ENCODE measurements around the gene PCDHA1. TPM values are rescaled to one million over a fixed set of nuclear protein-coding genes. Genes with fewer than 3 reads are reported as not detected.
A peak's percentile ranks its signal among the peaks of the same experiment; 100 is the strongest.

The PCDHA1 gene
- total RNA-seq, 1 donor from 2014 or later, result not detected

DNA sequence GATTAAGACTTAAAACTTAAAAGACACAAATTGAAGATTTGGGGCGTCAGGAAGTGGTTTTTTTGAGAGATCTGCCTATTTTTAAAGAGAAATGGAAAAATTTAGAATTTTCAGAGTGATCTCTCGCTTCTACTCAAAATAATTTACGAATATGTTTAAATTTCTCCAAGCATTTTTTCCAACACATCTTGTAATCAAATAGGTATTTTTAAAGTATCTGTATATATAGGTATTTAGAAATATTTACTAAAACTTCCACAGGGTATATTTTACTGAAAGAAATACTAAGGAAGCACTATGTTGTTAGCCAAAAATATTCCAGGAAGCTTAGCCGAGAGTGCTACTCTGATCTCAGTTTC is 255.5 kb downstream of the PCDHA1 start:
- Mint-ChIP-seq H3K9me3 (ENCODE audit: low read depth) (no peaks in the 10 kb centered on the region), H3K4me3 (ENCODE audit: unreplicated experiment) (no peak overlapping the region), H3K36me3 (ENCODE audit: low read depth) (no peaks in the 10 kb centered on the region), H3K27me3 (ENCODE audit: low read depth) (peaks cover 16% of the 10 kb centered on the region), H3K27ac (ENCODE audit: unreplicated experiment) (no peak overlapping the region), H3K4me1 (ENCODE audit: low read depth) (no peaks in the 10 kb centered on the region)
- TF ChIP-seq, protein P1, sequence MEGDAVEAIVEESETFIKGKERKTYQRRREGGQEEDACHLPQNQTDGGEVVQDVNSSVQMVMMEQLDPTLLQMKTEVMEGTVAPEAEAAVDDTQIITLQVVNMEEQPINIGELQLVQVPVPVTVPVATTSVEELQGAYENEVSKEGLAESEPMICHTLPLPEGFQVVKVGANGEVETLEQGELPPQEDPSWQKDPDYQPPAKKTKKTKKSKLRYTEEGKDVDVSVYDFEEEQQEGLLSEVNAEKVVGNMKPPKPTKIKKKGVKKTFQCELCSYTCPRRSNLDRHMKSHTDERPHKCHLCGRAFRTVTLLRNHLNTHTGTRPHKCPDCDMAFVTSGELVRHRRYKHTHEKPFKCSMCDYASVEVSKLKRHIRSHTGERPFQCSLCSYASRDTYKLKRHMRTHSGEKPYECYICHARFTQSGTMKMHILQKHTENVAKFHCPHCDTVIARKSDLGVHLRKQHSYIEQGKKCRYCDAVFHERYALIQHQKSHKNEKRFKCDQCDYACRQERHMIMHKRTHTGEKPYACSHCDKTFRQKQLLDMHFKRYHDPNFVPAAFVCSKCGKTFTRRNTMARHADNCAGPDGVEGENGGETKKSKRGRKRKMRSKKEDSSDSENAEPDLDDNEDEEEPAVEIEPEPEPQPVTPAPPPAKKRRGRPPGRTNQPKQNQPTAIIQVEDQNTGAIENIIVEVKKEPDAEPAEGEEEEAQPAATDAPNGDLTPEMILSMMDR (IDR thresholded peaks at IDR 0.05), result peak; percentile 54
- no peak for DNase-seq (ENCODE audit: low spot score)

DNA sequence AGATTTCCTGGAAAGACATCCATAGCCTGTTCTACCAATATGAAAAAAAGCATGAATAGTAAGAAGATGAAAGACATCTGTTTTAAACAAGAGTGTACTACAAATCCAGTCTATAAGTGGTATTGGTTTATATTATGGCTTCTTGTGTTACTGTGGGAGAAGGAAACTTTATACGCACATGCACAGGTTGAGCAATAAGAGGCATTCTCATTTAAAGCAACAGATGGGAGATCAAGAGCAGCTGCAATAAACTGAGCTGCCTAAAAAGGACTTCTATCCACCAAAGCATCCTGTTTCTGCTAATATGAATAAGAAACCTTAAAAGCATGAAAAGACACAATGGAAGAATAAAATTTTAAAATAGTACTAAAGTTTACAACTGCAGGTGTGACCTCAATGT is 256.6 kb downstream of the PCDHA1 start:
- H3K36me3 Mint-ChIP-seq (ENCODE audit: low read depth), result no peaks in the 10 kb centered on the region
- no peak for DNase-seq (ENCODE audit: low spot score)
- no peak overlapping the region for H3K4me3 Mint-ChIP-seq (ENCODE audit: unreplicated experiment)
- peaks cover 21% of the 10 kb centered on the region for H3K27me3 Mint-ChIP-seq (ENCODE audit: low read depth)
- H3K27ac Mint-ChIP-seq (ENCODE audit: unreplicated experiment), result no peak overlapping the region
- TF ChIP-seq, protein P1 (IDR thresholded peaks at IDR 0.05), result no peak
- no peaks in the 10 kb centered on the region for H3K4me1 Mint-ChIP-seq (ENCODE audit: low read depth)
- H3K9me3 Mint-ChIP-seq (ENCODE audit: low read depth), result no peaks in the 10 kb centered on the region

DNA sequence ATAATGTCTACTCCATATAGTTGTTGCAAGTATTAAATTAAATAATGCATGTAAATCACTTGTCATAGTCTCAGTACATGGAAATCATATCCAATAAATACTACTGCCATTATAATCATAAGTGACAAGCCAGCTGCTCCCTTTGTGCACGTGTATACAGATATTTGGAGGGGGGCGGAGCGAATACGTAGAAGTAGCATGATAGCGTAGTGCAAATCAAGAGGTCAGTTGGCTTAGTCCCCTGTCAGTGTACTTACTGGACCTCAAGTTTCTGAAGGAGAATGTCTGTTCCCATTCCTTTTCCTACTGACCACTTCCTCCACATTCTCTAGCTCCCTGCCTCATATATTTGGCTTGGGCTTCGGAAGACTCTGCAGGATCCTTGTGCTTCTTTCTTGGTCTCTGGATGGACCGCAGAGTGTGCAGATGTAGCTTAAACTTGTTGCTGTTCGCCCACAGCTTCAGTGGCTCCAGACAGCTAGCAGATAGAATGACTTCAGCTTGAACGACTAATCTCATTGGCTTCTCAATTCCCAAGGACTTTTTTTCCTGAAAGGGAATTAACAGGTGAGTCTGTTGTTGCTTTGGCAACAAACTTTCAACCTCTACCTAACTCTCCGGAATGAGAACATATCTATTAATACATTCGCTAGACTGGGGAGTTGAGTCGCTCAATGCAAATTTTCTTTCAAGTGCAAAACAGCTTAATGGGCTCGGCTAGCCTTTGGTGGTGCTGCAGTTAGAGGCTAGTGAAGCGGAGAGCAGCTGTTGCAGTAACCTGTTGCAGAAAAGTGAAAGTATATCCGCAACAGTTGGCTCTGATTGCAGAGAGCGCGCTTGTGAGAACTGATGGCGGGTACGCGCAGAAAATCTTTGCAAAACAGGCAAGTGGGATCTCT is 264.9 kb downstream of the PCDHA1 start, which contains the start of gene PCDHB1:
PCDHB1 (plus strand) TSS at position 753 of the 899 bp plus-strand sequence; CDS start at position 850, 97 bp downstream.
- H3K27me3 Mint-ChIP-seq (ENCODE audit: low read depth), result peaks cover 16% of the 10 kb centered on the region
- TF ChIP-seq, protein P1 (IDR thresholded peaks at IDR 0.05), result no peak
- no peaks in the 10 kb centered on the region for H3K36me3 Mint-ChIP-seq (ENCODE audit: low read depth)
- H3K4me3 Mint-ChIP-seq (ENCODE audit: unreplicated experiment), result peak within 1 kb of the TSS; percentile 84
- no peaks in the 10 kb centered on the region for H3K9me3 Mint-ChIP-seq (ENCODE audit: low read depth)
- DNase-seq (ENCODE audit: low spot score), result no peak
- H3K27ac Mint-ChIP-seq (ENCODE audit: unreplicated experiment), result no peak within 1 kb of the TSS
- peaks cover 15% of the 10 kb centered on the region for H3K4me1 Mint-ChIP-seq (ENCODE audit: low read depth)

DNA sequence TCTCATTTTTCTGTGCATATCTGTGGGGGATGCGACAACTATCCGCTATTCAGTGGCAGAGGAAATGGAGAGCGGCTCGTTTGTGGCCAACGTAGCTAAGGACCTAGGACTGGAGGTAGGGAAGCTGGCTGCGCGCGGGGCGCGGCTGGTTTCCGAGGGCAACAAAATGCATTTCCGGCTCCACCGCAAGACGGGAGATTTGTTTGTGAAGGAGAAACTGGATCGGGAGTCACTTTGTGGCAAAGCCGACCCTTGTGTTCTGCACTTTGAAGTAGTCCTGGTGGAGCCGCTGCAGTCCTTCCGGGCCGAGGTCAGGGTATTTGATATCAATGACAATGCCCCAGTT is 265.6 kb downstream of the PCDHA1 start:
- no peak for DNase-seq (ENCODE audit: low spot score)
- H3K9me3 Mint-ChIP-seq (ENCODE audit: low read depth), result no peaks in the 10 kb centered on the region
- peaks cover 13% of the 10 kb centered on the region for H3K27me3 Mint-ChIP-seq (ENCODE audit: low read depth)
- H3K36me3 Mint-ChIP-seq (ENCODE audit: low read depth), result no peaks in the 10 kb centered on the region
- H3K4me3 Mint-ChIP-seq (ENCODE audit: unreplicated experiment), result peak overlapping the region; percentile 84
- H3K27ac Mint-ChIP-seq (ENCODE audit: unreplicated experiment), result no peak overlapping the region
- H3K4me1 Mint-ChIP-seq (ENCODE audit: low read depth), result peaks cover 15% of the 10 kb centered on the region
- TF ChIP-seq, protein P1 (IDR thresholded peaks at IDR 0.05), result no peak

Other genes starting within 250 kb of the PCDHA1 start
- gene EIF4EBP3, start 238.5 kb upstream of the PCDHA1 start, total RNA-seq, result 5.6 to 6.2 TPM (median 6.0 TPM) in 3 replicates
- 46.5 to 50.4 TPM (median 50.3 TPM) in 3 replicates for gene SRA1, start 228.7 kb upstream of the PCDHA1 start, total RNA-seq
- 39.0 to 47.0 TPM (median 42.3 TPM) in 3 replicates for gene APBB3, start 221.5 kb upstream of the PCDHA1 start, total RNA-seq
- 74.3 to 99.4 TPM (median 79.2 TPM) in 3 replicates for gene SLC35A4, start 221.3 kb upstream of the PCDHA1 start, total RNA-seq
- gene CD14, start 153.0 kb upstream of the PCDHA1 start, total RNA-seq, result not detected in 3 replicates
- gene TMCO6, start 146.7 kb upstream of the PCDHA1 start, total RNA-seq, result 4.9 to 7.4 TPM (median 6.6 TPM) in 3 replicates
- 41.2 to 50.5 TPM (median 43.4 TPM) in 3 replicates for gene NDUFA2, start 138.5 kb upstream of the PCDHA1 start, total RNA-seq
- 56.6 to 81.4 TPM (median 59.7 TPM) in 3 replicates for gene IK, start 138.3 kb upstream of the PCDHA1 start, total RNA-seq
- gene WDR55, start 121.2 kb upstream of the PCDHA1 start, total RNA-seq, result 24.5 to 31.4 TPM (median 24.6 TPM) in 3 replicates
- gene DND1, start 112.6 kb upstream of the PCDHA1 start, total RNA-seq, result 1.3 to 1.5 TPM (median 1.3 TPM) in 3 replicates
- gene HARS1, start 94.8 kb upstream of the PCDHA1 start, total RNA-seq, result 62.9 to 83.4 TPM (median 67.5 TPM) in 3 replicates
- 22.8 to 27.4 TPM (median 22.8 TPM) in 3 replicates for gene HARS2, start 94.7 kb upstream of the PCDHA1 start, total RNA-seq
- gene ZMAT2, start 85.7 kb upstream of the PCDHA1 start, total RNA-seq, result 37.0 to 50.3 TPM (median 39.2 TPM) in 3 replicates
- 0.75 to 1.2 TPM (median 0.77 TPM) in 3 replicates for gene PCDHA2, start 8.7 kb downstream of the PCDHA1 start, total RNA-seq
- gene PCDHA3, start 14.9 kb downstream of the PCDHA1 start, total RNA-seq, result 0.19 to 0.28 TPM (median 0.20 TPM) in 3 replicates
- 7.1 to 11.1 TPM (median 8.3 TPM) in 3 replicates for gene PCDHA4, start 20.9 kb downstream of the PCDHA1 start, total RNA-seq
- 0.32 to 0.99 TPM (median 0.62 TPM) in 3 replicates for gene PCDHA5, start 35.5 kb downstream of the PCDHA1 start, total RNA-seq
- 20.5 to 23.5 TPM (median 20.6 TPM) in 3 replicates for gene PCDHA6, start 41.8 kb downstream of the PCDHA1 start, total RNA-seq
- 1.4 to 1.9 TPM (median 1.5 TPM) in 3 replicates for gene PCDHA7, start 48.1 kb downstream of the PCDHA1 start, total RNA-seq
- gene PCDHA8, start 55.0 kb downstream of the PCDHA1 start, total RNA-seq, result 0.97 to 2.4 TPM (median 1.1 TPM) in 3 replicates
- gene PCDHA9, start 62.2 kb downstream of the PCDHA1 start, total RNA-seq, result 1.2 to 2.0 TPM (median 1.3 TPM) in 3 replicates
- gene PCDHA10, start 69.8 kb downstream of the PCDHA1 start, total RNA-seq, result 6.7 to 21.2 TPM (median 20.5 TPM) in 3 replicates
- gene PCDHA11, start 82.8 kb downstream of the PCDHA1 start, total RNA-seq, result 6.0 to 10.7 TPM (median 6.1 TPM) in 3 replicates
- 15.9 to 23.6 TPM (median 23.0 TPM) in 3 replicates for gene PCDHA12, start 89.2 kb downstream of the PCDHA1 start, total RNA-seq
- gene PCDHA13, start 96.0 kb downstream of the PCDHA1 start, total RNA-seq, result 1.1 to 2.0 TPM (median 1.3 TPM) in 3 replicates
- gene PCDHAC1, start 140.2 kb downstream of the PCDHA1 start, total RNA-seq, result 5.8 to 7.2 TPM (median 7.1 TPM) in 3 replicates
- 4.9 to 7.1 TPM (median 6.7 TPM) in 3 replicates for gene PCDHAC2, start 180.3 kb downstream of the PCDHA1 start, total RNA-seq